Measurements from ENCODE around the gene CACNA1E. TPM values are rescaled to one million over a fixed set of nuclear protein-coding genes. Genes with fewer than 3 reads are reported as not detected.

The CACNA1E gene
- total and polyA plus RNA-seq, 2 of the 13 experiments (the other 11 are each of a cell fraction or from before 2014, with no cell fraction given) = not detected

DNA sequence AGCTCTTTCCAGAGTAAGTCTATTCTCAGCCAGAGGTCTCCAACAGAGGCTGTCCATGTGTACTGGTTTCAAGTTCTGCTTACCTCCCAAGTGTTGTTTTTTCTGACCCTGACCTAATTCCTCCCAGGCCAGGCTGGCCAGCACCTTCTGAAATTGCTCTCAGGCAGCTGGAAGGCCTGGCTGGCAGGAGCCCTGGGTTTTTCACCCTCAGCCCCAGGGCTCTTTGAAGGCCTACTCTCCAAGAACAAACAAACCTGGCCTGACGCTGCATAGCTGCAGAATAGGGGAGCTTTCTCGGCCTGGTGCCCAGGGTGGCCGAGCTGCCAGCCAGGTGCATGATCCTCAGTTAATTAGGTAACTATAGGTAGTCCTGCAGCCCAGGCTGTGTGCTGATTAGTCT lies 147.5 kb downstream of the CACNA1E start:
- H3K4me2 ChIP-seq (ENCODE audit: low read depth, low read length) = no peak overlapping the region
- WGBS (ENCODE audit: low lambda C conversion rate) = no CpG with 5 or more reads among the region's 3 CpGs
- H3K9ac ChIP-seq (ENCODE audit: insufficient read depth, low read depth, low read length) = no peak overlapping the region
- ChIA-PET POLR2A (no interaction called here), CTCF (ENCODE audit: low intra/inter-chr PET ratio, low total read pairs) (no interaction called here)
- DNase-seq (ENCODE audit: low spot score) (no peak), FAIRE-seq (no peak), ATAC-seq (no peak)
- no peak overlapping the region for H3K27ac ChIP-seq (ENCODE audit: extremely low read length, insufficient read depth, low read length)
- no peak overlapping the region for H3K4me3 ChIP-seq (replicated peaks in 1 of 3; ENCODE audit: insufficient read depth in 1 of 3, low read depth in 2 of 3, low read length in 3 of 3)
- no peak overlapping the region for H2AFZ ChIP-seq (ENCODE audit: low read length)
- no peaks in the 10 kb centered on the region for H3K9me3 ChIP-seq (ENCODE audit: low read length)
- no peaks in the 10 kb centered on the region for H4K20me1 ChIP-seq (ENCODE audit: insufficient read depth, low read length)
- H3K36me3 ChIP-seq (replicated peaks in 1 of 2; ENCODE audit: control insufficient read depth in 1 of 2, insufficient read depth in 2 of 2, low read length in 2 of 2) = no peaks in the 10 kb centered on the region
- BruUV-seq (replicated peaks) = no TSS peak
- intact Hi-C loops (cut with micrococcal nuclease; ENCODE audit: unreplicated experiment) = no loop called here
- in situ Hi-C loops (cut with HindIII; ENCODE audit: extremely low pct_ligation_motif_present, low pct_unique_long_range_greater_than_20kb) = no loop called here
- H3K4me1 ChIP-seq (ENCODE audit: insufficient read depth, low read length) = no peaks in the 10 kb centered on the region
- TF ChIP-seq ATAD3A (CRISPR knock-in tag; IDR thresholded peaks at IDR 0.05) = no peak
- TF ChIP-seq, protein P1, sequence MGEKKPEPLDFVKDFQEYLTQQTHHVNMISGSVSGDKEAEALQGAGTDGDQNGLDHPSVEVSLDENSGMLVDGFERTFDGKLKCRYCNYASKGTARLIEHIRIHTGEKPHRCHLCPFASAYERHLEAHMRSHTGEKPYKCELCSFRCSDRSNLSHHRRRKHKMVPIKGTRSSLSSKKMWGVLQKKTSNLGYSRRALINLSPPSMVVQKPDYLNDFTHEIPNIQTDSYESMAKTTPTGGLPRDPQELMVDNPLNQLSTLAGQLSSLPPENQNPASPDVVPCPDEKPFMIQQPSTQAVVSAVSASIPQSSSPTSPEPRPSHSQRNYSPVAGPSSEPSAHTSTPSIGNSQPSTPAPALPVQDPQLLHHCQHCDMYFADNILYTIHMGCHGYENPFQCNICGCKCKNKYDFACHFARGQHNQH (CRISPR knock-in tag; IDR thresholded peaks at IDR 0.05) = no peak
- TF ChIP-seq HNF4A (CRISPR knock-in tag; IDR thresholded peaks at IDR 0.05) = no peak
- no peak for TF ChIP-seq ZNF274 (CRISPR knock-in tag; IDR thresholded peaks at IDR 0.05)
- TF ChIP-seq MXD4 (CRISPR knock-in tag; IDR thresholded peaks at IDR 0.05) = no peak
- TF ChIP-seq ZNF800 (CRISPR knock-in tag; IDR thresholded peaks at IDR 0.05) = no peak
- no peak for TF ChIP-seq CENPX (CRISPR knock-in tag; IDR thresholded peaks at IDR 0.05)
- no peak for TF ChIP-seq ELF1 (CRISPR knock-in tag; IDR thresholded peaks at IDR 0.05)
- TF ChIP-seq, protein P2, sequence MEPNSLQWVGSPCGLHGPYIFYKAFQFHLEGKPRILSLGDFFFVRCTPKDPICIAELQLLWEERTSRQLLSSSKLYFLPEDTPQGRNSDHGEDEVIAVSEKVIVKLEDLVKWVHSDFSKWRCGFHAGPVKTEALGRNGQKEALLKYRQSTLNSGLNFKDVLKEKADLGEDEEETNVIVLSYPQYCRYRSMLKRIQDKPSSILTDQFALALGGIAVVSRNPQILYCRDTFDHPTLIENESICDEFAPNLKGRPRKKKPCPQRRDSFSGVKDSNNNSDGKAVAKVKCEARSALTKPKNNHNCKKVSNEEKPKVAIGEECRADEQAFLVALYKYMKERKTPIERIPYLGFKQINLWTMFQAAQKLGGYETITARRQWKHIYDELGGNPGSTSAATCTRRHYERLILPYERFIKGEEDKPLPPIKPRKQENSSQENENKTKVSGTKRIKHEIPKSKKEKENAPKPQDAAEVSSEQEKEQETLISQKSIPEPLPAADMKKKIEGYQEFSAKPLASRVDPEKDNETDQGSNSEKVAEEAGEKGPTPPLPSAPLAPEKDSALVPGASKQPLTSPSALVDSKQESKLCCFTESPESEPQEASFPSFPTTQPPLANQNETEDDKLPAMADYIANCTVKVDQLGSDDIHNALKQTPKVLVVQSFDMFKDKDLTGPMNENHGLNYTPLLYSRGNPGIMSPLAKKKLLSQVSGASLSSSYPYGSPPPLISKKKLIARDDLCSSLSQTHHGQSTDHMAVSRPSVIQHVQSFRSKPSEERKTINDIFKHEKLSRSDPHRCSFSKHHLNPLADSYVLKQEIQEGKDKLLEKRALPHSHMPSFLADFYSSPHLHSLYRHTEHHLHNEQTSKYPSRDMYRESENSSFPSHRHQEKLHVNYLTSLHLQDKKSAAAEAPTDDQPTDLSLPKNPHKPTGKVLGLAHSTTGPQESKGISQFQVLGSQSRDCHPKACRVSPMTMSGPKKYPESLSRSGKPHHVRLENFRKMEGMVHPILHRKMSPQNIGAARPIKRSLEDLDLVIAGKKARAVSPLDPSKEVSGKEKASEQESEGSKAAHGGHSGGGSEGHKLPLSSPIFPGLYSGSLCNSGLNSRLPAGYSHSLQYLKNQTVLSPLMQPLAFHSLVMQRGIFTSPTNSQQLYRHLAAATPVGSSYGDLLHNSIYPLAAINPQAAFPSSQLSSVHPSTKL (CRISPR knock-in tag; IDR thresholded peaks at IDR 0.05) = no peak
- TF ChIP-seq AHR (CRISPR knock-in tag; IDR thresholded peaks at IDR 0.05) = no peak
- TF ChIP-seq, protein P3, sequence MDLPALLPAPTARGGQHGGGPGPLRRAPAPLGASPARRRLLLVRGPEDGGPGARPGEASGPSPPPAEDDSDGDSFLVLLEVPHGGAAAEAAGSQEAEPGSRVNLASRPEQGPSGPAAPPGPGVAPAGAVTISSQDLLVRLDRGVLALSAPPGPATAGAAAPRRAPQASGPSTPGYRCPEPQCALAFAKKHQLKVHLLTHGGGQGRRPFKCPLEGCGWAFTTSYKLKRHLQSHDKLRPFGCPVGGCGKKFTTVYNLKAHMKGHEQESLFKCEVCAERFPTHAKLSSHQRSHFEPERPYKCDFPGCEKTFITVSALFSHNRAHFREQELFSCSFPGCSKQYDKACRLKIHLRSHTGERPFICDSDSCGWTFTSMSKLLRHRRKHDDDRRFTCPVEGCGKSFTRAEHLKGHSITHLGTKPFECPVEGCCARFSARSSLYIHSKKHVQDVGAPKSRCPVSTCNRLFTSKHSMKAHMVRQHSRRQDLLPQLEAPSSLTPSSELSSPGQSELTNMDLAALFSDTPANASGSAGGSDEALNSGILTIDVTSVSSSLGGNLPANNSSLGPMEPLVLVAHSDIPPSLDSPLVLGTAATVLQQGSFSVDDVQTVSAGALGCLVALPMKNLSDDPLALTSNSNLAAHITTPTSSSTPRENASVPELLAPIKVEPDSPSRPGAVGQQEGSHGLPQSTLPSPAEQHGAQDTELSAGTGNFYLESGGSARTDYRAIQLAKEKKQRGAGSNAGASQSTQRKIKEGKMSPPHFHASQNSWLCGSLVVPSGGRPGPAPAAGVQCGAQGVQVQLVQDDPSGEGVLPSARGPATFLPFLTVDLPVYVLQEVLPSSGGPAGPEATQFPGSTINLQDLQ (CRISPR knock-in tag; IDR thresholded peaks at IDR 0.05) = no peak
- TF ChIP-seq, protein P4, sequence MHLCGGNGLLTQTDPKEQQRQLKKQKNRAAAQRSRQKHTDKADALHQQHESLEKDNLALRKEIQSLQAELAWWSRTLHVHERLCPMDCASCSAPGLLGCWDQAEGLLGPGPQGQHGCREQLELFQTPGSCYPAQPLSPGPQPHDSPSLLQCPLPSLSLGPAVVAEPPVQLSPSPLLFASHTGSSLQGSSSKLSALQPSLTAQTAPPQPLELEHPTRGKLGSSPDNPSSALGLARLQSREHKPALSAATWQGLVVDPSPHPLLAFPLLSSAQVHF (CRISPR knock-in tag; IDR thresholded peaks at IDR 0.05) = no peak
- peaks cover 0 to 3% of the 10 kb centered on the region in 2 experiments; a peak in 2 of 5 replicates for H3K27me3 ChIP-seq (ENCODE audit: control insufficient read depth in 1 of 2, insufficient read depth in 2 of 2, low read length in 2 of 2)
- H3K79me2 ChIP-seq (ENCODE audit: insufficient read depth, low read length) = no peaks in the 10 kb centered on the region

Measured in HepG2 (cell line).